HEK293T (cell line): ENCODE data around the gene TTC28.

Experiments
- CTBP1 ChIP-seq: fragments of 450-650 bp; IDR thresholded peaks from 2 replicates; pipeline ENCODE4 v1.6.1; 2016; ENCODE audit warnings: borderline replicate concordance
- FOXK2 ChIP-seq: fragments of 450-650 bp; IDR thresholded peaks from 2 replicates; pipeline ENCODE4 v1.6.1; 2016; ENCODE audit warnings: mild to moderate bottlenecking
- FOXM1 ChIP-seq: fragments of 450-650 bp; IDR thresholded peaks from 2 replicates; pipeline ENCODE4 v1.6.1; 2017; ENCODE audit warnings: mild to moderate bottlenecking, borderline replicate concordance
- SP1 ChIP-seq: fragments of 450-650 bp; IDR thresholded peaks from 2 replicates; pipeline ENCODE4 v1.6.1; 2017
- SUZ12 ChIP-seq: fragments of 450-650 bp; IDR thresholded peaks from 2 replicates; pipeline ENCODE4 v1.6.1; 2016; ENCODE audit warnings: mild to moderate bottlenecking
- TARDBP ChIP-seq: fragments of 450-650 bp; IDR thresholded peaks from 2 replicates; pipeline ENCODE4 v1.6.1; 2016

DNA sequence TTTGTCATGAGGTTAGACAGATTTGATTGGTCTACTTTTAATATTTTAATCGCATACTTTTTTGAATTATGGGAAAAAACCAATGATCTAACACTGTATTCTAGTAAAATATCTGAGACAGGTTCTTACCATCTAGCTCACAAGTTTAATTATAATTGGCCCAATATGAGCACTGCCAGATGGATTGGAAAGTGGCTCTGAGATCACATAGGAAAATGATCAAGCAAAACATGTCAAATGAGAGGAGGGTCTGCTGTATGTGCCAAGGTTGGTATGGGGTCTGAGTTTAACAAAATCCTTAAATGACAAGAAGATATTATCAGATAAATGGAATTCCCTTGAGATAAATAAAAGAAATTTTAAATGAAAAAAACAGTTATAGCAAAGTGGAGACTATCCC is 264.7 kb downstream of the TTC28 start:
- TF ChIP-seq FOXK2 = no peak
- TF ChIP-seq FOXM1 = no peak
- no peak for TF ChIP-seq SP1
- TF ChIP-seq SUZ12 = no peak
- TF ChIP-seq CTBP1 = no peak
- no peak for TF ChIP-seq TARDBP
